ENCODE measurements around the gene DPP3.
A peak's percentile ranks its signal among the peaks of the same experiment; 100 is the strongest.
"Not testable (repeated sequence)": the region's sequence is repeated elsewhere in the genome, so short reads cannot be mapped to it uniquely, and the experiment has no call there.

The DPP3 gene

GRCh38 chr11:66529069-66529468, 48.8 kb downstream of the DPP3 start:
- H3K4me3 Mint-ChIP-seq = no peak overlapping the region
- H3K27ac Mint-ChIP-seq = peak overlapping the region; percentile 55
- H3K9me3 Mint-ChIP-seq = no peaks in the 10 kb centered on the region
- H3K36me3 Mint-ChIP-seq (ENCODE audit: low read depth) = peaks cover 2% of the 10 kb centered on the region
- H3K27me3 Mint-ChIP-seq (ENCODE audit: low read depth) = no peaks in the 10 kb centered on the region
- peaks cover 6% of the 10 kb centered on the region for H3K4me1 Mint-ChIP-seq (ENCODE audit: low read depth)

- H3K27me3 Mint-ChIP-seq (ENCODE audit: low read depth) = no peaks in the 10 kb centered on the region
- no peak overlapping the region for H3K27ac Mint-ChIP-seq
- peaks cover 2% of the 10 kb centered on the region for H3K36me3 Mint-ChIP-seq (ENCODE audit: low read depth)
- no peaks in the 10 kb centered on the region for H3K9me3 Mint-ChIP-seq
- H3K4me3 Mint-ChIP-seq = no peak overlapping the region
- peaks cover 6% of the 10 kb centered on the region for H3K4me1 Mint-ChIP-seq (ENCODE audit: low read depth)
These were observed 49.4 kb downstream of the DPP3 start for GRCh38 chr11:66529655-66530054.

- Mint-ChIP-seq H3K27me3 (ENCODE audit: low read depth) (no peaks in the 10 kb centered on the region), H3K4me1 (ENCODE audit: low read depth) (peaks cover 6% of the 10 kb centered on the region), H3K9me3 (no peaks in the 10 kb centered on the region), H3K36me3 (ENCODE audit: low read depth) (peaks cover 7% of the 10 kb centered on the region), H3K4me3 (no peak overlapping the region), H3K27ac (no peak overlapping the region)
These were observed 50.9 kb downstream of the DPP3 start for GRCh38 chr11:66530927-66531709.

GRCh38 chr11:66531841-66532240, 51.6 kb downstream of the DPP3 start:
- no peak overlapping the region for H3K4me3 Mint-ChIP-seq
- no peaks in the 10 kb centered on the region for H3K9me3 Mint-ChIP-seq
- H3K36me3 Mint-ChIP-seq (ENCODE audit: low read depth) = peaks cover 8% of the 10 kb centered on the region
- H3K27me3 Mint-ChIP-seq (ENCODE audit: low read depth) = no peaks in the 10 kb centered on the region
- no peak overlapping the region for H3K27ac Mint-ChIP-seq
- peaks cover 6% of the 10 kb centered on the region for H3K4me1 Mint-ChIP-seq (ENCODE audit: low read depth)

- H3K9me3 Mint-ChIP-seq = no peaks in the 10 kb centered on the region
- H3K4me3 Mint-ChIP-seq = no peak overlapping the region
- no peak overlapping the region for H3K27ac Mint-ChIP-seq
- peaks cover 8% of the 10 kb centered on the region for H3K36me3 Mint-ChIP-seq (ENCODE audit: low read depth)
- no peaks in the 10 kb centered on the region for H3K27me3 Mint-ChIP-seq (ENCODE audit: low read depth)
- H3K4me1 Mint-ChIP-seq (ENCODE audit: low read depth) = peaks cover 6% of the 10 kb centered on the region
These were observed 52.5 kb downstream of the DPP3 start for GRCh38 chr11:66532784-66533183.

- Mint-ChIP-seq H3K27ac (no peak overlapping the region), H3K27me3 (ENCODE audit: low read depth) (no peaks in the 10 kb centered on the region), H3K4me1 (ENCODE audit: low read depth) (peaks cover 17% of the 10 kb centered on the region), H3K4me3 (no peak overlapping the region), H3K9me3 (no peaks in the 10 kb centered on the region), H3K36me3 (ENCODE audit: low read depth) (peaks cover 21% of the 10 kb centered on the region)
These were observed 59.1 kb downstream of the DPP3 start for GRCh38 chr11:66539170-66539869.

- Mint-ChIP-seq H3K27me3 (ENCODE audit: low read depth) (no peaks in the 10 kb centered on the region), H3K27ac (no peak overlapping the region), H3K36me3 (ENCODE audit: low read depth) (peaks cover 22% of the 10 kb centered on the region), H3K4me3 (no peak overlapping the region), H3K9me3 (no peaks in the 10 kb centered on the region), H3K4me1 (ENCODE audit: low read depth) (peaks cover 19% of the 10 kb centered on the region)
These were observed 59.6 kb downstream of the DPP3 start for GRCh38 chr11:66539870-66540213.

- H3K9me3 Mint-ChIP-seq; H3K27ac Mint-ChIP-seq; H3K27me3 Mint-ChIP-seq (ENCODE audit: low read depth); H3K4me3 Mint-ChIP-seq: not testable (repeated sequence)
- Mint-ChIP-seq H3K36me3 (ENCODE audit: low read depth) (peaks cover 20% of the 10 kb centered on the region), H3K4me1 (ENCODE audit: low read depth) (peaks cover 22% of the 10 kb centered on the region)
These were observed 60.4 kb downstream of the DPP3 start for GRCh38 chr11:66540598-66540997.

- no peak overlapping the region for H3K4me3 Mint-ChIP-seq
These were observed 61.7 kb downstream of the DPP3 start for GRCh38 chr11:66541892-66542291.

GRCh38 chr11:66542362-66542761, 62.1 kb downstream of the DPP3 start:
- peaks cover 22% of the 10 kb centered on the region for H3K4me1 Mint-ChIP-seq (ENCODE audit: low read depth)
- H3K36me3 Mint-ChIP-seq (ENCODE audit: low read depth) = peaks cover 16% of the 10 kb centered on the region
- H3K9me3 Mint-ChIP-seq = no peaks in the 10 kb centered on the region
- peak overlapping the region; percentile 29 for H3K27ac Mint-ChIP-seq
- no peak overlapping the region for H3K4me3 Mint-ChIP-seq
- no peaks in the 10 kb centered on the region for H3K27me3 Mint-ChIP-seq (ENCODE audit: low read depth)

More at GRCh38 chr11:66541892-66542291, 61.7 kb downstream of the DPP3 start:
- H3K36me3 Mint-ChIP-seq (ENCODE audit: low read depth) = peaks cover 16% of the 10 kb centered on the region
- H3K4me1 Mint-ChIP-seq (ENCODE audit: low read depth) = peaks cover 22% of the 10 kb centered on the region
- H3K27ac Mint-ChIP-seq = no peak overlapping the region
- no peaks in the 10 kb centered on the region for H3K9me3 Mint-ChIP-seq
- H3K27me3 Mint-ChIP-seq (ENCODE audit: low read depth) = no peaks in the 10 kb centered on the region

- Mint-ChIP-seq H3K9me3 (no peaks in the 10 kb centered on the region), H3K27me3 (ENCODE audit: low read depth) (peaks cover 2% of the 10 kb centered on the region), H3K36me3 (ENCODE audit: low read depth) (peaks cover 15% of the 10 kb centered on the region), H3K4me1 (ENCODE audit: low read depth) (peaks cover 22% of the 10 kb centered on the region), H3K27ac (peak overlapping the region; percentile 73), H3K4me3 (peak overlapping the region; percentile 73)
These were observed 63.3 kb downstream of the DPP3 start for GRCh38 chr11:66543263-66544107.

GRCh38 chr11:66544952-66545351, 64.7 kb downstream of the DPP3 start:
- peak overlapping the region; percentile 90 for H3K4me3 Mint-ChIP-seq
- H3K27me3 Mint-ChIP-seq (ENCODE audit: low read depth) = peaks cover 10% of the 10 kb centered on the region
- not testable (repeated sequence) for H3K9me3 Mint-ChIP-seq; H3K36me3 Mint-ChIP-seq (ENCODE audit: low read depth)
- peak overlapping the region; percentile 67 for H3K27ac Mint-ChIP-seq
- peaks cover 22% of the 10 kb centered on the region for H3K4me1 Mint-ChIP-seq (ENCODE audit: low read depth)

- Mint-ChIP-seq H3K27me3 (ENCODE audit: low read depth) (peaks cover 10% of the 10 kb centered on the region), H3K4me3 (peak within 1 kb of the TSS; percentile 90), H3K27ac (peak within 1 kb of the TSS; percentile 67), H3K36me3 (ENCODE audit: low read depth) (peaks cover 10% of the 10 kb centered on the region), H3K9me3 (no peaks in the 10 kb centered on the region), H3K4me1 (ENCODE audit: low read depth) (peaks cover 22% of the 10 kb centered on the region)
These were observed 65.6 kb downstream of the DPP3 start, which contains the start of gene ZDHHC24 for GRCh38 chr11:66545701-66546367. Gene ZDHHC24, minus strand, starts transcription at chr11:66546048. Its CDS starts 45 bp downstream, at chr11:66546003.

- Mint-ChIP-seq H3K36me3 (ENCODE audit: low read depth) (peaks cover 10% of the 10 kb centered on the region), H3K4me1 (ENCODE audit: low read depth) (peaks cover 22% of the 10 kb centered on the region), H3K27me3 (ENCODE audit: low read depth) (peaks cover 10% of the 10 kb centered on the region), H3K9me3 (no peaks in the 10 kb centered on the region), H3K27ac (peak within 1 kb of the TSS; percentile 58), H3K4me3 (peak within 1 kb of the TSS; percentile 83)
These were observed 66.2 kb downstream of the DPP3 start, which contains the start of gene ACTN3 for GRCh38 chr11:66546368-66546965. Gene ACTN3, plus strand, starts transcription at chr11:66546903. Its CDS starts 35 bp downstream, at chr11:66546938.

Data from T-helper 1 cell treated with Interleukin-12 subunit alpha and Interleukin-12 subunit beta and Interleukin-4 antibody, amounts not matched to agents 30 μg/mL and 1 μg/mL, for 36 hours (primary cell).